Measurements from ENCODE around the gene CCNDBP1.
"Not testable (repeated sequence)": the region's sequence is repeated elsewhere in the genome, so short reads cannot be mapped to it uniquely, and the experiment has no call there.

CCNDBP1 gene

GRCh38 chr15:43218908-43219706 lies 33.9 kb downstream of the CCNDBP1 start:
- DNase-seq (ENCODE audit: low read depth), result peak; percentile 95
- no peak overlapping the region for H3K4me3 ChIP-seq (ENCODE audit: low read length)
- peak; percentile 69 for TF ChIP-seq CTCF (IDR thresholded peaks at IDR 0.05; ENCODE audit: insufficient read depth, low read depth, low read length, missing control alignments)

GRCh38 chr15:43219929-43220928 lies 35.0 kb downstream of the CCNDBP1 start:
- H3K4me3 ChIP-seq (ENCODE audit: low read length), result no peak overlapping the region
- TF ChIP-seq CTCF (IDR thresholded peaks at IDR 0.05; ENCODE audit: insufficient read depth, low read depth, low read length, missing control alignments), result no peak
- DNase-seq (ENCODE audit: low read depth), result no peak

- no peak for TF ChIP-seq CTCF (IDR thresholded peaks at IDR 0.05; ENCODE audit: insufficient read depth, low read depth, low read length, missing control alignments)
- DNase-seq (ENCODE audit: low read depth), result no peak
- H3K4me3 ChIP-seq (ENCODE audit: low read length), result no peak within 1 kb of the TSS
Observed at GRCh38 chr15:43220991-43221403, 35.8 kb downstream of the CCNDBP1 start, which contains the start of gene EPB42. Gene EPB42 (minus strand): TSS chr15:43221018. CDS start chr15:43220825, 193 bp downstream.

GRCh38 chr15:43221422-43221821 lies 36.2 kb downstream of the CCNDBP1 start:
- DNase-seq (ENCODE audit: low read depth), result no peak
- TF ChIP-seq CTCF (IDR thresholded peaks at IDR 0.05; ENCODE audit: insufficient read depth, low read depth, low read length, missing control alignments), result no peak
- no peak overlapping the region for H3K4me3 ChIP-seq (ENCODE audit: low read length)

- peak; percentile 87 for TF ChIP-seq CTCF (IDR thresholded peaks at IDR 0.05; ENCODE audit: insufficient read depth, low read depth, low read length, missing control alignments)
- H3K4me3 ChIP-seq (ENCODE audit: low read length), result no peak overlapping the region
- DNase-seq (ENCODE audit: low read depth), result peak; percentile 77
Observed at GRCh38 chr15:43225201-43225949, 40.2 kb downstream of the CCNDBP1 start.

- not testable (repeated sequence) for H3K4me3 ChIP-seq (ENCODE audit: low read length); DNase-seq (ENCODE audit: low read depth)
Observed at GRCh38 chr15:43225950-43226255, 40.7 kb downstream of the CCNDBP1 start.

Data from epithelial cell of esophagus (primary cell).